ENCODE measurements around the gene TGM3.

Gene TGM3

DNA sequence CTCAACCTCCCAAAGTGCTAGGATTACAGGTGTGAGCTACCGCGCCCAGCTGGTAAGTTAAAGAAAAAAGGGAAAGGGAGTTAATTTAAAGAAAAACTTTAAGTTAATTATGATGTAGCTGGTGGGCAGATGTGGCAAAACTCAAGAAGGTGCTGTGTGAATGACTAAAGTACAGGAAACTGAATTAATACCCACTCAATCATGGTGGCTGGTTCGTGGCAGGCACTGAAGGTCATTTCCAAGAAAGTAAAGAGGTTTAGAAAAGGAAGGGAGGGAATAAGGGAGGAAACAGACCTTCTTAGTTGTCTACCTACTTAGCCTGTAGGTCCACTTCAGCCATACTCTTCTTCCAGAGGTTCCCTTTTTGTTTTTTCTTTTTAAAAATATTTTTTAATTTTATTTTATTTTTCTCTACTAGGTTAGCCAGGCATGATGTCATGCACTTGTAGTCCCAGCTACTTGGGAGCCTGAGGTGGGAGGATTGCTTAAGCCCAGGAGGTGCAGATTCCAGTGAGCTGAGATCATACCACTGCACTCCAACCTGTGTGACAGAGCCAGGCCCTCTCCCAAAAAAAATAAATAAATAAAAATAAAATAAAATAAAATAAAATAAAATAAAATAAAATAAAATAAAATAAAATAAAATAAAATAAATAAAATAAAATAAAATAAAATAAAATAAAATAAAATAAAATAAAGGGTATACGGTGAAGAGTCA, 11.9 kb upstream of the TGM3 start (continued):
- TF ChIP-seq, protein P1, sequence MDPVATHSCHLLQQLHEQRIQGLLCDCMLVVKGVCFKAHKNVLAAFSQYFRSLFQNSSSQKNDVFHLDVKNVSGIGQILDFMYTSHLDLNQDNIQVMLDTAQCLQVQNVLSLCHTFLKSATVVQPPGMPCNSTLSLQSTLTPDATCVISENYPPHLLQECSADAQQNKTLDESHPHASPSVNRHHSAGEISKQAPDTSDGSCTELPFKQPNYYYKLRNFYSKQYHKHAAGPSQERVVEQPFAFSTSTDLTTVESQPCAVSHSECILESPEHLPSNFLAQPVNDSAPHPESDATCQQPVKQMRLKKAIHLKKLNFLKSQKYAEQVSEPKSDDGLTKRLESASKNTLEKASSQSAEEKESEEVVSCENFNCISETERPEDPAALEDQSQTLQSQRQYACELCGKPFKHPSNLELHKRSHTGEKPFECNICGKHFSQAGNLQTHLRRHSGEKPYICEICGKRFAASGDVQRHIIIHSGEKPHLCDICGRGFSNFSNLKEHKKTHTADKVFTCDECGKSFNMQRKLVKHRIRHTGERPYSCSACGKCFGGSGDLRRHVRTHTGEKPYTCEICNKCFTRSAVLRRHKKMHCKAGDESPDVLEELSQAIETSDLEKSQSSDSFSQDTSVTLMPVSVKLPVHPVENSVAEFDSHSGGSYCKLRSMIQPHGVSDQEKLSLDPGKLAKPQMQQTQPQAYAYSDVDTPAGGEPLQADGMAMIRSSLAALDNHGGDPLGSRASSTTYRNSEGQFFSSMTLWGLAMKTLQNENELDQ (tag by site-specific recombination; IDR thresholded peaks at IDR 0.05; ENCODE audit: low read depth), result no peak
- TF ChIP-seq WT1 (tag by site-specific recombination; IDR thresholded peaks at IDR 0.05), result no peak
- no peak for TF ChIP-seq ZNF266 (tag by site-specific recombination; IDR thresholded peaks at IDR 0.05; ENCODE audit: low read depth)
- no peak for TF ChIP-seq ZBTB20 (tag by site-specific recombination; IDR thresholded peaks at IDR 0.05)
- TF ChIP-seq, protein P2, sequence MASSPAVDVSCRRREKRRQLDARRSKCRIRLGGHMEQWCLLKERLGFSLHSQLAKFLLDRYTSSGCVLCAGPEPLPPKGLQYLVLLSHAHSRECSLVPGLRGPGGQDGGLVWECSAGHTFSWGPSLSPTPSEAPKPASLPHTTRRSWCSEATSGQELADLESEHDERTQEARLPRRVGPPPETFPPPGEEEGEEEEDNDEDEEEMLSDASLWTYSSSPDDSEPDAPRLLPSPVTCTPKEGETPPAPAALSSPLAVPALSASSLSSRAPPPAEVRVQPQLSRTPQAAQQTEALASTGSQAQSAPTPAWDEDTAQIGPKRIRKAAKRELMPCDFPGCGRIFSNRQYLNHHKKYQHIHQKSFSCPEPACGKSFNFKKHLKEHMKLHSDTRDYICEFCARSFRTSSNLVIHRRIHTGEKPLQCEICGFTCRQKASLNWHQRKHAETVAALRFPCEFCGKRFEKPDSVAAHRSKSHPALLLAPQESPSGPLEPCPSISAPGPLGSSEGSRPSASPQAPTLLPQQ (tag by site-specific recombination; IDR thresholded peaks at IDR 0.05), result no peak
- no peak for TF ChIP-seq ZNF544 (tag by site-specific recombination; IDR thresholded peaks at IDR 0.05)
- TF ChIP-seq ZNF292 (tag by site-specific recombination; IDR thresholded peaks at IDR 0.05; ENCODE audit: borderline replicate concordance, low read depth), result no peak
- no peak for TF ChIP-seq ZNF549 (tag by site-specific recombination; IDR thresholded peaks at IDR 0.05)
- no peak for TF ChIP-seq ZNF660 (tag by site-specific recombination; IDR thresholded peaks at IDR 0.05)
- TF ChIP-seq ZNF423 (tag by site-specific recombination; IDR thresholded peaks at IDR 0.05), result no peak
- no peak for TF ChIP-seq ZNF324 (tag by site-specific recombination; IDR thresholded peaks at IDR 0.05)
- TF ChIP-seq ZNF248 (tag by site-specific recombination; IDR thresholded peaks at IDR 0.05), result no peak
- TF ChIP-seq, protein P3, sequence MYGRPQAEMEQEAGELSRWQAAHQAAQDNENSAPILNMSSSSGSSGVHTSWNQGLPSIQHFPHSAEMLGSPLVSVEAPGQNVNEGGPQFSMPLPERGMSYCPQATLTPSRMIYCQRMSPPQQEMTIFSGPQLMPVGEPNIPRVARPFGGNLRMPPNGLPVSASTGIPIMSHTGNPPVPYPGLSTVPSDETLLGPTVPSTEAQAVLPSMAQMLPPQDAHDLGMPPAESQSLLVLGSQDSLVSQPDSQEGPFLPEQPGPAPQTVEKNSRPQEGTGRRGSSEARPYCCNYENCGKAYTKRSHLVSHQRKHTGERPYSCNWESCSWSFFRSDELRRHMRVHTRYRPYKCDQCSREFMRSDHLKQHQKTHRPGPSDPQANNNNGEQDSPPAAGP (tag by site-specific recombination; IDR thresholded peaks at IDR 0.05), result no peak
- TF ChIP-seq ZNF701 (tag by site-specific recombination; IDR thresholded peaks at IDR 0.05), result no peak
- TF ChIP-seq ZNF394 (tag by site-specific recombination; IDR thresholded peaks at IDR 0.05; ENCODE audit: borderline replicate concordance), result no peak; the same call in 1 of the 2 replicates
- no peak for TF ChIP-seq ZNF529 (tag by site-specific recombination; IDR thresholded peaks at IDR 0.05; ENCODE audit: insufficient replicate concordance)
- peak; percentile 74 for TF ChIP-seq GLIS1 (tag by site-specific recombination; IDR thresholded peaks at IDR 0.05)
- TF ChIP-seq, protein P4, sequence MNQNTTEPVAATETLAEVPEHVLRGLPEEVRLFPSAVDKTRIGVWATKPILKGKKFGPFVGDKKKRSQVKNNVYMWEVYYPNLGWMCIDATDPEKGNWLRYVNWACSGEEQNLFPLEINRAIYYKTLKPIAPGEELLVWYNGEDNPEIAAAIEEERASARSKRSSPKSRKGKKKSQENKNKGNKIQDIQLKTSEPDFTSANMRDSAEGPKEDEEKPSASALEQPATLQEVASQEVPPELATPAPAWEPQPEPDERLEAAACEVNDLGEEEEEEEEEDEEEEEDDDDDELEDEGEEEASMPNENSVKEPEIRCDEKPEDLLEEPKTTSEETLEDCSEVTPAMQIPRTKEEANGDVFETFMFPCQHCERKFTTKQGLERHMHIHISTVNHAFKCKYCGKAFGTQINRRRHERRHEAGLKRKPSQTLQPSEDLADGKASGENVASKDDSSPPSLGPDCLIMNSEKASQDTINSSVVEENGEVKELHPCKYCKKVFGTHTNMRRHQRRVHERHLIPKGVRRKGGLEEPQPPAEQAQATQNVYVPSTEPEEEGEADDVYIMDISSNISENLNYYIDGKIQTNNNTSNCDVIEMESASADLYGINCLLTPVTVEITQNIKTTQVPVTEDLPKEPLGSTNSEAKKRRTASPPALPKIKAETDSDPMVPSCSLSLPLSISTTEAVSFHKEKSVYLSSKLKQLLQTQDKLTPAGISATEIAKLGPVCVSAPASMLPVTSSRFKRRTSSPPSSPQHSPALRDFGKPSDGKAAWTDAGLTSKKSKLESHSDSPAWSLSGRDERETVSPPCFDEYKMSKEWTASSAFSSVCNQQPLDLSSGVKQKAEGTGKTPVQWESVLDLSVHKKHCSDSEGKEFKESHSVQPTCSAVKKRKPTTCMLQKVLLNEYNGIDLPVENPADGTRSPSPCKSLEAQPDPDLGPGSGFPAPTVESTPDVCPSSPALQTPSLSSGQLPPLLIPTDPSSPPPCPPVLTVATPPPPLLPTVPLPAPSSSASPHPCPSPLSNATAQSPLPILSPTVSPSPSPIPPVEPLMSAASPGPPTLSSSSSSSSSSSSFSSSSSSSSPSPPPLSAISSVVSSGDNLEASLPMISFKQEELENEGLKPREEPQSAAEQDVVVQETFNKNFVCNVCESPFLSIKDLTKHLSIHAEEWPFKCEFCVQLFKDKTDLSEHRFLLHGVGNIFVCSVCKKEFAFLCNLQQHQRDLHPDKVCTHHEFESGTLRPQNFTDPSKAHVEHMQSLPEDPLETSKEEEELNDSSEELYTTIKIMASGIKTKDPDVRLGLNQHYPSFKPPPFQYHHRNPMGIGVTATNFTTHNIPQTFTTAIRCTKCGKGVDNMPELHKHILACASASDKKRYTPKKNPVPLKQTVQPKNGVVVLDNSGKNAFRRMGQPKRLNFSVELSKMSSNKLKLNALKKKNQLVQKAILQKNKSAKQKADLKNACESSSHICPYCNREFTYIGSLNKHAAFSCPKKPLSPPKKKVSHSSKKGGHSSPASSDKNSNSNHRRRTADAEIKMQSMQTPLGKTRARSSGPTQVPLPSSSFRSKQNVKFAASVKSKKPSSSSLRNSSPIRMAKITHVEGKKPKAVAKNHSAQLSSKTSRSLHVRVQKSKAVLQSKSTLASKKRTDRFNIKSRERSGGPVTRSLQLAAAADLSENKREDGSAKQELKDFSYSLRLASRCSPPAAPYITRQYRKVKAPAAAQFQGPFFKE (tag by site-specific recombination; IDR thresholded peaks at IDR 0.05; ENCODE audit: borderline replicate concordance), result no peak
- TF ChIP-seq ZNF624 (tag by site-specific recombination; IDR thresholded peaks at IDR 0.05), result no peak
- no peak for TF ChIP-seq ZNF341 (tag by site-specific recombination; IDR thresholded peaks at IDR 0.05; ENCODE audit: low read depth)
- no peak for TF ChIP-seq KLF9 (tag by site-specific recombination; IDR thresholded peaks at IDR 0.05; ENCODE audit: low read depth)
- TF ChIP-seq, protein P5, sequence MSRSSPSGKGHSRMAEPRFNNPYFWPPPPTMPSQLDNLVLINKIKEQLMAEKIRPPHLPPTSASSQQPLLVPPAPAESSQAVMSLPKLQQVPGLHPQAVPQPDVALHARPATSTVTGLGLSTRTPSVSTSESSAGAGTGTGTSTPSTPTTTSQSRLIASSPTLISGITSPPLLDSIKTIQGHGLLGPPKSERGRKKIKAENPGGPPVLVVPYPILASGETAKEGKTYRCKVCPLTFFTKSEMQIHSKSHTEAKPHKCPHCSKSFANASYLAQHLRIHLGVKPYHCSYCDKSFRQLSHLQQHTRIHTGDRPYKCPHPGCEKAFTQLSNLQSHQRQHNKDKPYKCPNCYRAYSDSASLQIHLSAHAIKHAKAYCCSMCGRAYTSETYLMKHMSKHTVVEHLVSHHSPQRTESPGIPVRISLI (tag by site-specific recombination; IDR thresholded peaks at IDR 0.05), result no peak
- TF ChIP-seq ZNF138 (tag by site-specific recombination; IDR thresholded peaks at IDR 0.05; ENCODE audit: borderline replicate concordance), result no peak
- no peak for TF ChIP-seq ZNF221 (tag by site-specific recombination; IDR thresholded peaks at IDR 0.05; ENCODE audit: borderline replicate concordance)
- TF ChIP-seq ZNF121 (tag by site-specific recombination; IDR thresholded peaks at IDR 0.05), result no peak
- TF ChIP-seq, protein P6, sequence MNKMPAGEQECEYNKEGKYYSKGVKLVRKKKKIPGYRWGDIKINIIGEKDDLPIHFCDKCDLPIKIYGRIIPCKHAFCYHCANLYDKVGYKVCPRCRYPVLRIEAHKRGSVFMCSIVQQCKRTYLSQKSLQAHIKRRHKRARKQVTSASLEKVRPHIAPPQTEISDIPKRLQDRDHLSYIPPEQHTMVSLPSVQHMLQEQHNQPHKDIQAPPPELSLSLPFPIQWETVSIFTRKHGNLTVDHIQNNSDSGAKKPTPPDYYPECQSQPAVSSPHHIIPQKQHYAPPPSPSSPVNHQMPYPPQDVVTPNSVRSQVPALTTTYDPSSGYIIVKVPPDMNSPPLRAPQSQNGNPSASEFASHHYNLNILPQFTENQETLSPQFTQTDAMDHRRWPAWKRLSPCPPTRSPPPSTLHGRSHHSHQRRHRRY (tag by site-specific recombination; IDR thresholded peaks at IDR 0.05), result no peak
- no peak for TF ChIP-seq ZNF10 (tag by site-specific recombination; IDR thresholded peaks at IDR 0.05)

Data from HEK293 (cell line).